Measurements from ENCODE around the gene AGPAT4.

AGPAT4 gene

DNA sequence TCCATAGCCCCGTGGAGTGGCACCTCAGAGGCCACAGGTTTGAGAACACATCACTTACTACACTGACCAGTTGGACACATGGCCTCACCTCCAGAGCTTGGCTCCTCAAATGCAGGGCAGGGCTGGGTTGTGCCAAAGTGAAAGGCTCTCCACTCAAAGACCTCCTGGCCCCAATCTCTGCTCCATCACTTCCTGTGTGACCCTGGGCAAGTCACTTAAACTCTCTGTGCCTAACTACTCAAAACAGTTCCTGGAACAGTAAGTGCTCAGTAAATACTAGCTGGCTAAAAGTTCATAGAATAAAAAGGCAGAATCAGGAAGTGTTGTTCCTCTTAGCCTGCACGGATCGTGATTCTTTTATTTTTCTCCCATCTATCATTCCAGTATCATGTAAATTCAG lies 50.2 kb downstream of the AGPAT4 start:
- Mint-ChIP-seq H3K4me1 (ENCODE audit: low read depth) (peaks cover 41% of the 10 kb centered on the region), H3K36me3 (ENCODE audit: low read depth) (peaks cover 16% of the 10 kb centered on the region), H3K4me3 (peak overlapping the region; percentile 54), H3K27ac (peak overlapping the region; percentile 50), H3K27me3 (ENCODE audit: low read depth) (no peaks in the 10 kb centered on the region), H3K9me3 (peaks cover 8% of the 10 kb centered on the region)
- DNase-seq (ENCODE audit: low spot score): no peak

DNA sequence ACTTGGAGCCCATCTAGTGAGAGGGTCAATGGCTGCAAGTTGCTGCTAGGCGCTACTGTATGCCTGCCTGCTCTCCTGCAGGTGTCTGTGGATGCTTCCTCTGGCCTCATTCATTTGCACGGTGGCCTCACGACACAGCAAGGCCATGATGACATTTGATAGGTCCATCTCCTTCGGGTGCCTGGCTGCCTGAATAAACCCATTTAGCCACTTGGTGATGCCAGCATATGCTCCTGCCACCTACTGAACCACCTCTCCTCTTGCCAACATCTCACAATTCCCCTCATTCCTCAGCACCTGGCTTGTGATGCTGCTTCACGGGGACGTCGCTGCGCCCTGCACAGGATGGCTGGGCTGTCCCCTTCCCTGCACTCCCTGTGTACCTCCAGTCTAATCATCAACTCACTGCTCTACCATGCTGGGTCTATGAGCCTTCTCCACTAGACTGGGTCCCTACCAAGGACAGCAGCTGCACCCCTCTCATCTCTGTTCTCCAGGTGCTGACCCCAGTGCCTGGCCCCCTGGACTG lies 51.1 kb downstream of the AGPAT4 start:
- no peak overlapping the region for H3K27ac Mint-ChIP-seq
- peaks cover 35% of the 10 kb centered on the region for H3K4me1 Mint-ChIP-seq (ENCODE audit: low read depth)
- no peaks in the 10 kb centered on the region for H3K27me3 Mint-ChIP-seq (ENCODE audit: low read depth)
- peaks cover 8% of the 10 kb centered on the region for H3K9me3 Mint-ChIP-seq
- DNase-seq (ENCODE audit: low spot score): no peak
- H3K4me3 Mint-ChIP-seq: no peak overlapping the region
- peaks cover 18% of the 10 kb centered on the region for H3K36me3 Mint-ChIP-seq (ENCODE audit: low read depth)

GRCh38 chr6:161220346-161220745 lies 53.5 kb downstream of the AGPAT4 start:
- H3K4me1 Mint-ChIP-seq (ENCODE audit: low read depth): peaks cover 15% of the 10 kb centered on the region
- H3K9me3 Mint-ChIP-seq: peaks cover 8% of the 10 kb centered on the region
- no peak for DNase-seq (ENCODE audit: low spot score)
- peaks cover 20% of the 10 kb centered on the region for H3K36me3 Mint-ChIP-seq (ENCODE audit: low read depth)
- H3K27me3 Mint-ChIP-seq (ENCODE audit: low read depth): no peaks in the 10 kb centered on the region
- no peak overlapping the region for H3K27ac Mint-ChIP-seq
- no peak overlapping the region for H3K4me3 Mint-ChIP-seq

GRCh38 chr6:161219680-161220079 lies 54.2 kb downstream of the AGPAT4 start:
- Mint-ChIP-seq H3K4me3 (no peak overlapping the region), H3K9me3 (peaks cover 6% of the 10 kb centered on the region), H3K36me3 (ENCODE audit: low read depth) (peaks cover 17% of the 10 kb centered on the region), H3K27ac (no peak overlapping the region), H3K27me3 (ENCODE audit: low read depth) (no peaks in the 10 kb centered on the region), H3K4me1 (ENCODE audit: low read depth) (peaks cover 8% of the 10 kb centered on the region)
- no peak for DNase-seq (ENCODE audit: low spot score)

DNA sequence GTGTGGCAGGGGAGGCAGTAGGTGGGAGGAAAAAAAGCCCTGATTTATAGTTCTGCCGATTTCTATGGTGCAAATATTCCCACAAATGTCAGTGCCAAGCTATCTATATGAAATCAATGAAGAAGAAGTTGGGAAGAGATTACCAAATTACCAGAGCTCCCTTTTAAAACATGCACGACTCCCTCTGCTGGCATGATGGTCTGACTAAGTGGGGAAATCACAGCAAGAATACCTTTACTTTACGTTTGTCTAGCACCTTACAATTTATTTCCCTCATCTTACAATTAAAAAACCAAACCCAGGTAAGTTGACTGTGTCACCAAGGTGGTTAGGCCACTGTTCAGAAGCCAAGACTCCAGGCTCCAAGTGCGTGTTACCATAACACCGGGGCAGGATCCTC lies 55.6 kb downstream of the AGPAT4 start:
- Mint-ChIP-seq H3K27ac (no peak overlapping the region), H3K4me3 (no peak overlapping the region), H3K9me3 (peaks cover 15% of the 10 kb centered on the region), H3K27me3 (ENCODE audit: low read depth) (no peaks in the 10 kb centered on the region), H3K4me1 (ENCODE audit: low read depth) (no peaks in the 10 kb centered on the region), H3K36me3 (ENCODE audit: low read depth) (peaks cover 19% of the 10 kb centered on the region)
- DNase-seq (ENCODE audit: low spot score): no peak

DNA sequence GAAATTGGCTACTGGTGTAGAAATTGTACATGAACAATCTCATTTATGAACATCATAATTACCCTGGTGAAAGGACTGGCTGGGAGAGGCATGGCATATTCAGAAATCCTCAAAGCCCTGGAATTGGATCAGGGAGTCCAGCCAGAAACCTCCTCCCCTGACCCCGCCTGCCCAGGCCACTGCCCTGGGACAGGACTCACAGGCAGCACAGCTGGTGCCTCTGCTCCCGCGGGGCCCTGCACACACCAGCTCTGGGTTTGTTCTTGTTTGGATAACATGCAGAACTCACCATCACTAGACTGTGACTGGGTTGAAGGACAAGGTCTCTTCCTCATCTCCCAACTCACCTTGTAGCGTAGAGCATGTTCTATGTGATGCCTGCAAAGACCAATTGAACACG lies 56.2 kb downstream of the AGPAT4 start:
- Mint-ChIP-seq H3K4me3 (no peak overlapping the region), H3K36me3 (ENCODE audit: low read depth) (peaks cover 19% of the 10 kb centered on the region), H3K27me3 (ENCODE audit: low read depth) (no peaks in the 10 kb centered on the region), H3K9me3 (peaks cover 15% of the 10 kb centered on the region), H3K27ac (no peak overlapping the region), H3K4me1 (ENCODE audit: low read depth) (no peaks in the 10 kb centered on the region)
- DNase-seq (ENCODE audit: low spot score): no peak

GRCh38 chr6:161216616-161217205 lies 57.1 kb downstream of the AGPAT4 start:
- Mint-ChIP-seq H3K4me3 (no peak overlapping the region), H3K27me3 (ENCODE audit: low read depth) (no peaks in the 10 kb centered on the region), H3K36me3 (ENCODE audit: low read depth) (peaks cover 19% of the 10 kb centered on the region), H3K9me3 (peaks cover 16% of the 10 kb centered on the region), H3K27ac (no peak overlapping the region), H3K4me1 (ENCODE audit: low read depth) (no peaks in the 10 kb centered on the region)
- DNase-seq (ENCODE audit: low spot score): no peak

GRCh38 chr6:161215876-161216615 lies 57.8 kb downstream of the AGPAT4 start:
- Mint-ChIP-seq H3K27me3 (ENCODE audit: low read depth) (no peaks in the 10 kb centered on the region), H3K27ac (no peak overlapping the region), H3K36me3 (ENCODE audit: low read depth) (peaks cover 19% of the 10 kb centered on the region), H3K4me1 (ENCODE audit: low read depth) (no peaks in the 10 kb centered on the region), H3K4me3 (no peak overlapping the region), H3K9me3 (peaks cover 22% of the 10 kb centered on the region)
- DNase-seq (ENCODE audit: low spot score): no peak

DNA sequence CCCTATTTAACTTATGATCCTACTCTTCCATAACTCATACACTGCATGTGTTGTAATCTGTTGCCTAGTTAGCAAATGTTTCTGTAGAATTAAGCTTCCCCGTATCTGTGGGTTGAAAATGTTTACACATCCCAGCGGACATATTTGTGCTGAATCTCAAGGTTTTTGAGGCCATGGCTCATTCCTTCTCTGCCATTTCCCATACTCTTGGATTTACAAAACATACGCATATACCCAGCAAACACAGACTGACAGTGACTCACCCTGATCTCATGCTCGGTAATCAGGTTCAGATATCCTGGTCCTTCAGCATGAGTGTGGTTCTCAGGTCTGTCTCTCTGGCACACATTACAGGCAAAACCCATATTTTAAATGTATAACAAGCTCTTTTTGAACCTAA lies 58.7 kb downstream of the AGPAT4 start:
- H3K4me3 Mint-ChIP-seq: no peak overlapping the region
- DNase-seq (ENCODE audit: low spot score): no peak
- H3K27me3 Mint-ChIP-seq (ENCODE audit: low read depth): no peaks in the 10 kb centered on the region
- H3K36me3 Mint-ChIP-seq (ENCODE audit: low read depth): peaks cover 19% of the 10 kb centered on the region
- no peaks in the 10 kb centered on the region for H3K4me1 Mint-ChIP-seq (ENCODE audit: low read depth)
- H3K9me3 Mint-ChIP-seq: peaks cover 22% of the 10 kb centered on the region
- H3K27ac Mint-ChIP-seq: no peak overlapping the region

GRCh38 chr6:161214722-161215121 lies 59.1 kb downstream of the AGPAT4 start:
- Mint-ChIP-seq H3K27ac (no peak overlapping the region), H3K4me1 (ENCODE audit: low read depth) (no peaks in the 10 kb centered on the region), H3K4me3 (no peak overlapping the region), H3K9me3 (peaks cover 23% of the 10 kb centered on the region), H3K27me3 (ENCODE audit: low read depth) (no peaks in the 10 kb centered on the region), H3K36me3 (ENCODE audit: low read depth) (peaks cover 19% of the 10 kb centered on the region)
- DNase-seq (ENCODE audit: low spot score): no peak

DNA sequence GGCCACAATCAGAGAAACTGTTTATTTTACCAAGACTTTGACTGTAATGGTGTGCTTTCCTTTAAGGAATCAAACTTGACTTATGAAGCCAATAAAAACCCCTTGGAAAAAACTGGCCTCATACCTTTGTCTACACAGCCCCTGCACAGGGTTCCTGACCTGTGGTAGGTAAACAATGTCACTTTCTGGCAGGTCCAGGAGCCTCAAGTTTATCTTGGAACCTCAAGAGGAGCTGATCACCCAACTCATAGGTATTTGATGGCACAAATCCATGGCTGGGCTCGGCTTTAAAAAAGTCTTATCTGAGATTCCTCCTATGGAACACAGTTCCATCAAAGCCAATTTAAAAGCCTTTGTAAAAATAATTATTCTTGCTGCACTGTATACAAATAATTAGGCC lies 61.0 kb downstream of the AGPAT4 start:
- Mint-ChIP-seq H3K4me1 (ENCODE audit: low read depth) (no peaks in the 10 kb centered on the region), H3K36me3 (ENCODE audit: low read depth) (peaks cover 18% of the 10 kb centered on the region), H3K4me3 (no peak overlapping the region), H3K27ac (no peak overlapping the region), H3K9me3 (peaks cover 31% of the 10 kb centered on the region), H3K27me3 (ENCODE audit: low read depth) (no peaks in the 10 kb centered on the region)
- DNase-seq (ENCODE audit: low spot score): no peak

GRCh38 chr6:161211380-161212035 lies 62.4 kb downstream of the AGPAT4 start:
- Mint-ChIP-seq H3K36me3 (ENCODE audit: low read depth) (peaks cover 12% of the 10 kb centered on the region), H3K4me3 (no peak overlapping the region), H3K27ac (no peak overlapping the region), H3K9me3 (peaks cover 31% of the 10 kb centered on the region), H3K4me1 (ENCODE audit: low read depth) (no peaks in the 10 kb centered on the region), H3K27me3 (ENCODE audit: low read depth) (no peaks in the 10 kb centered on the region)
- DNase-seq (ENCODE audit: low spot score): no peak

DNA sequence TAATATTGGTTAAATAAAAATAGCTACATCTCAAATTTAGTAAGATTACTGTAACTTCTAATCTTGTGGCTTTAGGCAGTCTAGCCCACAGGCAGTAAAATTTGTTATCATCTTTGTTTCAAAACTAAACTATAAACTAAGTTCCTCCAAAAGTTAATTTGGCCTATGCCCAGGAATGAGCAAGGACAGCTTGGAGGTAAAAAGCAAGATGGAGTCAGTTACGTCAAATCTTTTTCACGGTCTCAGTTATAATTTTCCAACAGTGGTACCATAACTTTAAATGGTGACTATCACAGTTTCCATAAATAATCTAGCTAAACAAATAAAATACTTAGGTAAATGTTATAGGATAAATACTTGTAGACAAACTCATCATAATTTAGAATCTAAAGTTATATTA lies 63.0 kb downstream of the AGPAT4 start:
- Mint-ChIP-seq H3K36me3 (ENCODE audit: low read depth) (peaks cover 9% of the 10 kb centered on the region), H3K27ac (no peak overlapping the region), H3K4me1 (ENCODE audit: low read depth) (no peaks in the 10 kb centered on the region), H3K27me3 (ENCODE audit: low read depth) (no peaks in the 10 kb centered on the region), H3K4me3 (no peak overlapping the region), H3K9me3 (peaks cover 31% of the 10 kb centered on the region)
- DNase-seq (ENCODE audit: low spot score): no peak

GRCh38 chr6:161207200-161207599 lies 66.7 kb downstream of the AGPAT4 start:
- Mint-ChIP-seq H3K4me3 (no peak overlapping the region), H3K4me1 (ENCODE audit: low read depth) (no peaks in the 10 kb centered on the region), H3K27ac (no peak overlapping the region), H3K27me3 (ENCODE audit: low read depth) (no peaks in the 10 kb centered on the region), H3K36me3 (ENCODE audit: low read depth) (peaks cover 3% of the 10 kb centered on the region), H3K9me3 (peaks cover 15% of the 10 kb centered on the region)
- no peak for DNase-seq (ENCODE audit: low spot score)

All from T-helper 2 cell treated with Interferon-gamma antibody and Interleukin-4, amounts not matched to agents 5 μg/mL and 100 μg/mL, for 36 hours (primary cell).